PC-9 (cell line): ENCODE data around the gene SLC25A47.

Source experiments
- CTCF ChIP-seq: fragments of 200-600 bp; sonication (generic); conservative IDR thresholded peaks from 2 replicates; pipeline ENCODE4 v1.6.1; 2017; ENCODE audit warnings: mixed run types, antibody characterized with exemption, mild to moderate bottlenecking, moderate library complexity
- EZH2 ChIP-seq: fragments of 200-600 bp; sonication (generic); IDR thresholded peaks from 2 replicates; pipeline ENCODE4 v1.8.0; 2017; ENCODE audit warnings: antibody characterized with exemption, low read depth

- no peak for TF ChIP-seq EZH2
- TF ChIP-seq CTCF: no peak
Measured at GRCh38 chr14:100313464-100314230, 9.5 kb upstream of the SLC25A47 start.
